Fibroblast of skin of left quadriceps (primary cell): ENCODE data around the gene JAZF1.
"Not testable (repeated sequence)": the region's sequence is repeated elsewhere in the genome, so short reads cannot be mapped to it uniquely, and the experiment has no call there.

Experiments
- DNase-seq, 2 experiments: peaks; one replicate each; pipeline ENCODE4 v3.0.0-alpha.2; 2013; ENCODE audit warnings: low read depth in 2 of 2

The JAZF1 gene

DNA sequence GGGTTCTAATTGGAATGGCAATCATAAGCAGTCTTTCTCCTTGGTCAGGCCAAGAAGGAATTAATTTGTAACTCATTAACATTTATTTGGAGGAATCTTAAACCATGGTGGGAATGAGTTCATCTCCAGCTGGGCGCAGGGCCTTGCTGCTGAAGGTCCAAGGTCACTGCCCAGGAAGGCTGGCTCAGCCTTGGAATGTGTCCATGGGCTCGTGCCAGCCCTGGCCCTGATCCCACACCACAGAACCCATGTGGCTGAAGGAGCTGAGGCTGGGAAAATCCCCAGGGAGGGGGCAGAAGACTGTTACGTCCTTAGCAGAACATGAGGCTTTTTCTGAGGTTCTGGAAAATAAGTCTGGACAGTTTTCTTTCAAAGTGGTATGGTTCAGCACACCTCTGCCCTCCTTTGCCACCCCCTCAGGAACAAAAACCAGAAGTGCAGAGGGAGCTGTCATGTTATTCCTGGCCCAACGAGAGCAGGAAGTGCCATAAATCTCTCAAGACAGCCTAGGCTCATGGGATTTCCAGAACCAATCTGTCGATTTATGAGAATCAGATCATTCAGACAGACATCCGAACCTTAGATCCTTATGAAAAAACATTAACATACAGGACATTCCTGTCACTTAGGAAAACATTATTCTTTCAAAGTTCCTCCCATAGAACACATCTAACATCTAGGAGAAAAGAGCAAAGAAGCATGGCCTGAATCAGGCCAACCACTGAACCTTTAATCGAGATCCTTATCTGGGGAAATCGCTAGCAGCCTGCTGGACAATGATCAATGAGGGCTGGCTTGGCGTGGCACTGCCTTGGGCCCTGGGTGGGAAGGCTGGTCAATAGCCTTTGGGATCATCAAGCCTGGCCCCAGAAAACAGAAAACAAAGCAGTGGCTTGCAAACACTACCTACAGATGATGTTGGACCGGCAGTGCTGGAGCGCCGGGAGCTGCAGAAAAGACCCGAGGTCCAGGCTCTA, 306.3 kb downstream of the JAZF1 start:
- DNase-seq = no peak

DNA sequence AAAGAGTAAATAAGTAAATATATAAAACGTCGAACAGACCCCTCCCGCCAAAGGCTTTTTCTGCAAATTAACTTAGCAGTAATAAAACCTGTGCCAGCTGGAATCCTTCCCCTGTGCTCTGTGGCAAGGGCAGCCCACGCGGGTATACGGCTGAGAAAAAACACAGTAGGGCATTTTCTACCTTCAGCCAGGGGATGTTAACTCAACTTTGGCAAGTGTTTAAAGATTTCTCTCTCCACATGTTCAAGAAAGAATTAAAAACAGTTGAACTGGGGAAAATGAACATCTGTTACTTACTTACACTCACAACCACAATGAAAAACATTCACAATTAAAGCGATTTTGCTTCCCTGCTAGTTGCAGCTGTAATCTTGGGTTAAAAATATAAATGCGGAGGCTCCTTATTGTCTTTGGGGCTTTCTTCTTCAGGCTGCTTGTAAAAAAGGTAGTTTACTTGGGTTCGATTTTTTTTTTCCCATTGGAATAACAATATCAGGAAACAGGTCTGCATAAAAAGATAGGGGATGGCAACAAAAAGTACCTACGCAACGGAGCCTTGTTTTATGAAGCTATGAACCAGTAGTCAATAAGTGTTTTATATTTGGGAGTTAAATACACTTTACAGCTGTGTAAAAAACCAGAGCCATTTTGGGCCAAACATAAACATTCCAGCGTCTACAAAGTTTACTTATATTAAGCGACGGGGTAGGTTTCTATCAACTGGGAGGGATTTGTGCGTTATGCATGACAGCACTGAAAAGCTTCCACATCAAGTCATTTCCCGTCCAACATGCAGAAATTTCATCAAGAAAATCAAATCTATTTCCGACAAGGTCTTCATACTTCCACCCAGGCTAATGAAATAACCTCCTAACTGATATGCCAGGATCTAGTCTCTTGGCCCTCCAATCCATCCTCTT, 308.0 kb downstream of the JAZF1 start:
- peak in 1 of 2 experiments; percentile 9 for DNase-seq

DNA sequence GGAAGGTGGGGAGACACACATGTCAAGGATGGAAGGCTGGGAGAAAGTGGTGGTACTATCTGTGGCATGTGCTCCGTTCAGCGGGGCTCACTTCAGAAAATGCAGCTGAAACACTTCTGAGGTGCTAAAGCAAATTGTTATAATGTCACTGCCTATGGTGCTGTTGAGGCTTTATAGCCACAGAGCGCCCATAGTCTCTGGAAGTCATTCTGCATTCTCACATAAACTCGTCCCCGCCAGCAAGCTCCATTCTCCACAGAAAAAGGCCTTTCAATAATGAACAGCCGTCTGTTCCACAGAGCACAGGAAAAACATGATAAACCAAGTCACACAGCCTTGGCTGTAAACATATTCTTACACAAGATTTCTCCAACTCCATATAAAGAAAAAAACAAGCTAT, 308.7 kb downstream of the JAZF1 start:
- no peak for DNase-seq

DNA sequence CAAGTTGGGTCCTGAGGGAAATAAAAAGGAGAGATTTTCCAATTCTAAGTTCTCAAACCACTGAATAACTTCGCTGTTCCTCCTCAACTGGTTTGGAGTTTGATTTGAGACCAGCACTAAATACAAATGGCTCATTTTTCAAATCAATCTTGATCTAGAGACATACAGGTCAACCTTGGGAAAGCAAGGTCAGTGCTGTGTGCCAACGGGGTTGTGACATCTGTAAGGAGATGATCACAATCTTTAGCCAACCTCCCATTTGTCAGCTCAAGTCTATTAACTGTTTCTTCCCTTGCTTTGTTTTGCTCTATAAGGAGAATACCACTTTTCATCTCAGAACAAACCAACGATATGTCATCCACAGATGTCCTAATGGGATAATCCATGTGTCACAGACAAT, 309.5 kb downstream of the JAZF1 start:
- DNase-seq = no peak

DNA sequence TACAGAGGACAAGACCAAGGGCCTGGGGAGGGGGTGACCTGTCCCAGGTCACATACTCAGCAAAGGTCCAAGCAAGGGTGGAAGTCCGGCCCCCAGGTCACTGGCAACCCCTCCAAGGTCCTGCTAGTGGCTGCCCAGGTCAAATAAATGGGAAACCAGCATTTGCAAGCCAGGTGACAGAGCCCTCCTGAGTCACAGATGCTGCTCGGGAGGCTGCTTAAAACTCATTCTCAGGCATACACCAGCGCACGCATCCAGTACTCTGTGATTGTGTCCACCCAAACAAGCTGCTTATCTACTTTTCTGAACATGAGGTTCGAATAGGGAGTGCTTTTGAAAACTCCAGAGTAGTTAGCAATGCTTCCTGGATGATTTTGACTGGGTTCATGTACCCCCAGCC, 310.0 kb downstream of the JAZF1 start:
- DNase-seq = no peak

DNA sequence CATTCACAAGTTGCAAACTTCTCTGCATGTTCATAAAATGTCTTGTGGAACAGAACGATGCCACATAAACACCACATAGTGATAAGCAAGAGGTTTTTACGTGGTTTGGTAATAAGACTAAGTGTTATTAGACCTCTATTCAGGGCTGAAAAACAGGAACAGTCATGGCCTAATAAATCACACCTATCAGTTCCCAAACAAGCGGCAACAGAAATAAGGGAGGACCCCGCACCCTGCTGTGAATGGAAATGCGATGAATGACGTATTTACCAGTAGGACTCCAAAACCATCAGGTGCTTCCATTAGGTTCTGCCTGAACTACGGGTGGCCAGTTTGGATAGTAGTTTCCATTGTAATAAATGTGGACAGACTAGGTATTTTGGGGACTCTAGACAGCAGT, 311.5 kb downstream of the JAZF1 start:
- DNase-seq = no peak

DNA sequence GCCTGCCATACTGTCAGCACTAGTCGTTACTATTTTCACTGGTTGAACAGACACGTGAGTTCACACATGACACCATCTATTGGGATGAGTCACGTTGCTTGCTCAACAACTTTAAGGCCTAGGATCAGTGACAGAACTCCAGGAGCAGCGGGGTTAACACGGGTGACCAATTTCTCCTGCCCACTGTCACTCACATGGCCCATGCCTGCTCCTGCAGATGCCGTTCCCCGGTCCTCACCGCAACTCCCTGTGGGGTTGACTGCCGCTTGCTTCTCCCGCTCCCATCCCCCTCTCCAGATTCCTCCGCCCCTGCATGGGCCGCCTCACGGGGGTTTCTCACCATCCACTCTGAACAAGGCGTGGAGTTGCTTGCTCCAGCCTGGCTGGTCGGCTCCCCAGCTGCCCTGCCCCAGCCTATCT, 312.5 kb downstream of the JAZF1 start:
- DNase-seq = no peak

DNA sequence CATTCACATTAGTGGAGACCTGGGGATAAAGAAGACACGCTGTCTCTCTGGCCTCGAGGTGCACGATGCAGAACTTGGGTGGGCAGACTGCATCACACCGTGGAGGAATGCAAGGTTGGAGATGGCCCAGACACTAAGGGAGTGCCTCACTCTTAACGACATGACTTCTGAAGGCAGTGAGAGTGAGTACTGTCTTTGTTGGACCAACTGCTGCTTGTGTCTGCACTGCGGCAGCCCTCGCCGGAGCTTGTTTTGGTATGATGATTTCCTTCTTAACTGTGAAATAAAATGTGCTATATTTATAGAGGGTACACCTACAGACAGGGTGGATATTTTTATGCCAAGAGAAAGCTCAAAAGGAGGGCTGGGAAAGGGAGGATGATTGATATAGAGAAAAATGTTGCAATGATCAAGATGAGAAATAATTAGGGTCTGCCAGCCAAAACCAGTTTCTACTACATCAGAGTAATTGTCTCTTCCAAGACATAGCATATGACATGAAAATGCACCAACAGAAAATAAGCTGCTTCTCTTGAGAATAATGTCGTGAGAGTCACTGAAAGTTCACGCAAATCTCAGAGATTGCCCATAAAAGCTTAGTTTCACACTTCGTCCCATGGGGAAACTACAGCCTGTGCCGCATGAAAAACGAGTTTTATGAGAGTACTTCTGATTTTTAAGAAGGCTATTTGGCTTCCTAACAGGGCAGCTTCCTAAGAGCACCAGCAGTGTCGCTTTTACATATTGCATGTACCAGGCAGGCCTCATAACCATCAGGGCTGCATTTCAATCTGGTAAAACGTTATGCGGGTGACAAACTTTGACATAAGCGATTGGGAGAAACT, 313.5 kb downstream of the JAZF1 start:
- no peak for DNase-seq

DNA sequence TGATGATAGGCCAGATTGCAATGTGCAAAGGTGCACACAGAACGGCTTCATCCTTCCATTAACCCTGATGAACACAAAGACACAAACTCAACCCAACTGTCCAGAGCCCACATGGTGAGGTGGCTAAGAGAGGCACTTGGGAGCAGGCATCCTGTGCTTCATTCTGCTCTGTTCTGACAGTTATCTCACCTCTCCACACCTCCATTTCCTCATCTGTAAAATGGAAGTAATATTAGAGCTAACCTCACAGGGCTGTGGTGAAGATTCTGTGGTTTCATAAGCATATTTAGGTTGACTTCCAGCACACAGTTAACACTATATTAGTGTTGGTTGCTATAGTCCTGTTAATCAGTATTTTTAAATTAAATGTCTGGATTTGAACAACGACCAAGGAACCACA, 314.3 kb downstream of the JAZF1 start:
- no peak for DNase-seq

DNA sequence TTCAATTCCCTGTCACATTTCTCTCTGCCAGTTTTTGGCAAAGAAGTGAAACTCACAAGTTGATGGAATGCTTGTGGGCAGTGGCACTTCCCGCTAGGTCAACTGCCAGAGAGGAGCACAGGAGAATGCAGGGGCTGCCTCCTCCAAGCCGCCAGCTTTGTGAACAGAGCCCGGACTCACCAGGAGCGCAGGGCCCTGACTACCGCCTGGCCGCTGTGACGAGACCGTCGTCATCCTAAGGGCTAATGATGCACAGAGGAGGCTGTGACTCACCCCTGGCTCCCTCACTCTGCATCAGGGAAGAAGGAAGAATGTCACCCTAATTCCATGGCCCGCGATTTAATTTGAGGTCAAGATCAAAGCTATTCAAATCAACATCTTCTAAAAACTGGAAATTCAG, 316.7 kb downstream of the JAZF1 start:
- DNase-seq = no peak

DNA sequence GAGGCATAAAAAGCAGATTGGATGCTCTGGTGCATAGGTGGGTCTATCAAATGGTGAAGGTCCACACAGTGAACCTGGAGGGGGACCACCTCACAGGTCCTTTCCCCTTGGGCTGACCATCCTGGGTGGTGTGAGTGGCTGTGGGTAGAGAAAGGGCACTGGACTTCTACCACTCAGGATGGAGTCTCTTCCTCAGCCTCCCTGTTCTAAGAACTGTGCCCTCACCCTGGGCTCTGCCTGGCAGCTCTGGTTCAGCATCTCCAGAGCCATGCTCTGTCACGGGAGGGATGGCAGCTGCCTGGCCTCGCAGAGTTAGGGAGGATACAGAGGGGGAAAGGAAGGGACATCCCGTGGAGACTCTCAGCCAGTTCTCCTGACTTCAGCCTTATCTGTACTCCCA, 318.8 kb downstream of the JAZF1 start:
- DNase-seq = no peak

DNA sequence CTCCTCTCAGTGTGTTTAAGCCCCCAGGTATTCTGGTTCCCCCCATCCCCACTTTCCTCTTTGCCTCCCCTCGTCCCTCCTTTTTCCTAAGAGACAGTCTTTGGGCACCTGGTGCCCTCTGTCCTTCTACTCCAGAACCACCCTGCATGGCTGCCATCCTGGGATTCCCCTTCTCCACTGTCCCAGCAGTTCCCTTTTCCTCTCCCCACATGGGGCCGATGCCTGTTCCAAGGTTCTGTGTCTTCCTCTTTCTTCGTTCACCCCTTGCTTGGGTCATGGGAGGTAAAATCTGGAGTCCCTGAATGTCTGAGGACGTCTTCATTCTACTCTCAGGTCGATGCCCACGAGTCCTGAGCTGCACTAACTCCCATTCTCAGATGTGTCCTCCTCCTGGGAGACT, 319.8 kb downstream of the JAZF1 start:
- no peak for DNase-seq

DNA sequence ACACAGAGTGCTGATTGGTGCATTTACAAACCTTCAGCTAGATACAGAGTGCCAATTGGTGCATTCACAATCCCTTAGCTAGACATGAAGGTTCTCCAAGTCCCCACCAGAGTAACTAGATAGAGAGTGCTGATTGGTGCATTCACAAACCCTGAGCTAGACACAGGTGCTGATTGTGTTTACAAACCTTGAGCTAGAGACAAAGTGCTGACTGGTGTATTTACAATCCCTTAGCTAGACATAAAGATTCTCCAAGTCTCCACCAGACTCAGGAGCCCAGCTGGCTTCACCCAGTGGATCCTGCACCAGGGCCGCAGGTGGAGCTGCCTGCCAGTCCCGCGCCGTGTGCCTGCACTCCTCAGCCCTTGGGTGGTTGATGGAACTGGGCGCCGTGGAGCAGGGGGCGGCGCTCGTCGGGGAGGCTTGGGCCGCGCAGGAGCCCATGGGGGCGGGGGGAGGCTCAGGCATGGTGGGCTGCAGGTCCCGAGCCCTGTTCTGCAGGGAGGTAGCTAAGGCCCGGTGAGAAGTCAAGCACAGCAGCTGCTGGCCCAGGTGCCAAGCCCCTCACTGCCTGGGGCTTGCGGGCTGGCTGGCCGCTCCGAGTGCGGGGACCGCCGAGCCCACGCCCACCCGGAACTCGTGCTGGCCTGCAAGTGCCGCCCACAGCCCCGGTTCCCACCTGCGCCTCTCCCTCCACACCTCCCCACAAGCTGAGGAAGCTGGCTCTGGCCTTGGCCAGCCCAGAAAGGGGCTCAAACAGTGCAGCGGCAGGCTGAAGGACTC, 323.7 kb downstream of the JAZF1 start:
- DNase-seq = not testable (repeated sequence)

DNA sequence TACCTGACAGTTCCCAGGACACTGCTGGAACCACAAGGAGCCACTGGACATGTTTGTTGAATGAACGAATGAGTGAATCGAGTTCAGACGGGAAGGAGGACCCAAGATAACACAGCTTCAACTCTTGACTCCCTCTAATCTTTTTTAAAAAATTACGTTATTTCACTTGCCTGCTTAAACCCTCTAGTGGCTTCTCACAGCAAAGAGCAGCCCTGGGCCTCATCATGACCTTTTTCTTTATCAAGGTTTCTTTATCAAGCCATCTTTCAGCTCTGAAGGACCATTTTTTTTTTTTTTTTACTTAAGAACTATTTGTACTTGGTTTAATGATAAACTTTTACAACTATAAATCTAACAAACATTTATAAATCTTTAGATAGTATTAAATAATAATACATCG, 330.1 kb downstream of the JAZF1 start:
- no peak for DNase-seq

DNA sequence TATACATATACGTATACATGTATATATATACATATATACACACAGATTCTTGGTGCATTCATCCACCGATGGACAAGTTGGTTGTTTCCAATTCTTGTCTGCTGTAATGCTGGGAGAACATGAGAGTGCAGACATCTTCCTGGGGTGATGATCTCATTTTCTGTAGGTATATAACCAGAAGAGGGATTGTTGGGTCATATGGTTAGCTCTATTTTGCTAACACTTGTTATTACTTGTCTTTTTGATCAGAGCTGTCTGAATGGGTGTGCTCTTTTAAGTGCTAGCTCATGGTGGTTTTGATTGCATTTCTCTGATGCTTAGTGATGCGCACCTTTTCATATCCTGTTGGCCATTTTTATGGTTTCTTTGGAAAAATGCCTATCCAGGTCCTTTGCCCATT, 334.2 kb downstream of the JAZF1 start:
- no peak for DNase-seq

DNA sequence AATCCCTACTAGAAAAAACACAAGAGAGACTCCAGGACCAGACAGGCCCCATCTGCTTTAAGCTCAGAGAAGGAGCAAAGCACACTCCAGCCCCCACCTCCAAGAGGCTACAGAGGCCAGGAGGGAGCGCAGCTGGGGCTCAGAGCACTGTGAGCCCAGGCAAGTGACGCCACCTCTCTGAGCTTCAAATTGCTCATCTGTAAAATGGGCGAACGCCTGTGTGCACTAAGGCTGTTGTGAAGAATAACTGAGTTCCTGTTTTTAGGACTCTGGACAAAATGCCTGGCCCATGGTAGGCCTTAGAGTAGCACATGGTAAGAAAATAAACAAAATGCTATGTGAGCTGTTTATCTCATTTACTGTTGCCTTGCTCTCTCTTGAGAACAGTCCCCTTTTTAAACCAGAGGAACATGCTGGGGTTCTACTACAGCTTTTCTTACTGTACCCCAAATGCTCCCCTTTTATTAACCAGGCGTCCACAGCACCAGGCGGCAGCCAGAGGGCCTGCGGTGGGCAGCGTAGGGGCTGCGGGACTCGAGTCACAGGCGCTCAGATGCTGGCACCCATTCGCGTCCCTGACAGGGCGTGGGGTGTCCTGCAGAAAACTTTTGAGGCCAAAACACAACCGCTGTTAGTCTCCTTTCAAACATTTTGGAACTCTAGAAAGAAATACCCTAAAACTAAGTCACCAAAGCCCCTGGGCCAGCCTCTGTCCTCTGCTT, 336.9 kb downstream of the JAZF1 start:
- DNase-seq = no peak

DNA sequence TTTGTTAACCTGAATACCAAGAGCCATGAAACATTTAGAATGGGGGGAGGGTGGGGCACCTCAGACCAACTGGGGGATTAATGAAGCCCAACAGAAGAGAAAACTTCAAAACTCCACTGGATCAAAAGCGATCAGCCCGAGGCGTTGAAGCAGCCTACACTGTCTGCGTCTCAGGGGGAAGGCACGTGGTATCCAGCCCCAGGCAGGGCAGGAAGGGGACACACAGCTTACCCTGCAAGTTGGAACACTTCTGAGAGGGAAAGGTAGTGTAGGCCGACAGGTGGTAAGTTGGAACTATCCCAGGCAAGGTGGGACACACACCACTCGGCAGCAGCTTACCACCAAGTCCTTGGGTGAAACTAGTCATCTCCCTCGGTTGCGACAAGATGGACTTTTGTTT, 337.7 kb downstream of the JAZF1 start:
- no peak for DNase-seq

DNA sequence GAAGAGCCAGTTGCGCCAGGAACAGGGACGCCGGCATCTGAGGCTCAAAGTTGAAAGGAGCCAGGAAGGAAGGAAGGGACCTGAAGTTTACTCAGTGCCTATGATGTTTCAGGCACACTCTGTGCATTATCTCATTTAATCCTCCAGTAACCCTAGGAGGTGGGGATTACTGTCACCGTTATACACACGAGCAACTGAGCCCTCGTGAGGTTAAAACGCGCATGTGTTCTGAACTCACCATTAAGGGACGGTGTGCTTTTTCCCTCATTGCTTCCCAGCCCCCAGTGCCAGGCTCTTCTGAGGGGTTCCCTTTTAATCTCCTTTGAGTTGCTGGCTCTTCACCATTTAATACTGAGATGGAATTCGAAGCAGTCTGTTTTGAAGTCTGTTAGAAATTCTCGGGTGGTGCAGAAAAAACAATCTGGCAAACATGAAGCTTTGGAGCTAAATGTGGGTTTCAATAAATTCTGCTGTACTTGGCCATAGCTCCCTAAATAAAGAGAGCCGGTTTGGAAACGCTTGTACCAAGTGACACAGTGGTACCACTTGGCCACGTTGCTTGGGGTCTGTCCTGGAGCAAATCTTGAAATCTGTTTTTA, 338.4 kb downstream of the JAZF1 start:
- no peak for DNase-seq

DNA sequence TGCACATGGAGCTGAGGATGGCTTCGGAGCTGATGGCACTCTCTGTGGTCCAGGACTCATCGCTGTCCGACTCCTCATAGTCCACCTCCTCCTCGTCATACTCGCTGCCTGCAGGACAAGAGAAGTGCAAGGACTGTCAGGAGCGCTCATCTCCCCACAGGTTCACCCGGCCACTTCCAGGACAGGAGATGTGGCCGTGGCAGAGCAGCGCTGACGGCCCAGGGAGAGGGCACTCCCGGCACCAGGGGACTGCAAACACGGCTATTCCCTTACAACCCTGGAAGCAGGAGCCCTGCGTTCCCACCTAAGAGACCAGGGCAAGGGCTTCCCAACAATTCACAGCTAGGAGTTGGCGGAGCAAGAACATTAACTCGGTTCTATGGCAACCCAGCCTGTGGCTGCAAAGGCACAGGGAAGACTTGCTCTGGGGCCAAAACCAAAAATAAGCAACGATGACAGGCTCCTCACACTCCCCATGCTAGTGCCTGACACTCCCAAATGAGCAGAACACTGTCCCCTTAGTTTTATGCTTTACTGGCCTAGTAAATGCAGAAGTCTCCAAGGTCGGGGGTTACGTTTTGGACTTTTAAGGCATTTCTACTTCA, 339.7 kb downstream of the JAZF1 start:
- no peak for DNase-seq
